Placental epithelial cell (primary cell): Measurements from ENCODE around the gene LRRC42. TPM values are rescaled to one million over a fixed set of nuclear protein-coding genes. Genes with fewer than 3 reads are reported as not detected.

ENCODE experiments used
- total RNA-seq: library from RNA; depleted of rRNA; stranded (reverse); fragments of >200 nt; gene quantifications from 2 replicates; pipeline ENCODE4 v1.2.3, GENCODE V29; 2012

LRRC42 gene
- 54.2 and 60.7 TPM in 2 replicates for total RNA-seq

GRCh38 chr1:53946252-53947171, at the start of gene LRRC42:
LRRC42 (plus strand) TSS chr1:53946350; CDS start chr1:53952000, 5,650 bp downstream.

GRCh38 chr1:53945433-53946251, 508 bp upstream of the LRRC42 start, which contains the start of gene IFT25:
IFT25 (minus strand) TSS chr1:53945699; CDS start chr1:53940082, 5,617 bp downstream.

Other genes with a start within 250 kb of the LRRC42 start
- 0.11 TPM in 1 of 2 replicates, not detected in the other for gene GLIS1, start 207.2 kb upstream of the LRRC42 start, total RNA-seq
- 5.1 and 19.1 TPM in 2 replicates for gene NDC1, start 108.1 kb upstream of the LRRC42 start, total RNA-seq
- gene YIPF1, start 56.6 kb upstream of the LRRC42 start, total RNA-seq: 22.0 and 36.7 TPM in 2 replicates
- not detected in 2 replicates for gene DIO1, start 52.2 kb upstream of the LRRC42 start, total RNA-seq
- gene IFT25, start 651 bp upstream of the LRRC42 start, total RNA-seq: 28.3 and 38.5 TPM in 2 replicates
- not detected in 2 replicates for gene LDLRAD1, start 71.8 kb downstream of the LRRC42 start, total RNA-seq
- gene TMEM59, start 106.9 kb downstream of the LRRC42 start, total RNA-seq: 215 and 309 TPM in 2 replicates
- gene TCEANC2, start 107.3 kb downstream of the LRRC42 start, total RNA-seq: 3.5 and 4.0 TPM in 2 replicates
- not detected in 2 replicates for gene CDCP2, start 206.7 kb downstream of the LRRC42 start, total RNA-seq